ENCODE results near the gene SV2B. TPM values are rescaled to one million over a fixed set of nuclear protein-coding genes. Genes with fewer than 3 reads are reported as not detected.
"Not testable (repeated sequence)": the region's sequence is repeated elsewhere in the genome, so short reads cannot be mapped to it uniquely, and the experiment has no call there.

Gene SV2B
- total and polyA plus RNA-seq, 2 donors (not counting 1 experiment from before 2014, with no cell fraction given), result not detected

DNA sequence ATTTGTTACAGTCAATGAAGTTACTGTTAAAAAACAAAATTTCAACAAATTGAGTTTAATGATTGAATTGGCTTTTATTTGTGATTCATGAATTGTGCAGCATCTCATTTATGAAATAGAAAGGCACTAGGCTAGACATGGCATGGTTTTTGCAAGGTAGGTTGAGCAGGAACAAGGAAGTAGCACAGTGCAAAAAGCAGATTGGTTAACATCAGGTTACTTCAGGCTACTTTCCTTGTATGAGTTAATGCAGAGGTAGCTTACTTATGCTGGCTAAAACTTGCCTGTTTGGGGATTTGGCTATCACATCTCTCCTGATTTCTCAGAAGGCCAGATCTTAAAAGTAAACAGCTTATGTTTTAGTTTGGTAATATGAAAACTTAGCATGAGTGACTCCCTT, 23.0 kb upstream of the SV2B start:
- Mint-ChIP-seq H3K4me3 (no peak overlapping the region), H3K27ac (no peak overlapping the region), H3K4me1 (no peaks in the 10 kb centered on the region), H3K9me3 (ENCODE audit: insufficient read depth) (peaks cover 4% of the 10 kb centered on the region), H3K27me3 (peaks cover 15% of the 10 kb centered on the region)
- H3K27me3 ChIP-seq (replicated peaks in 1 of 4; ENCODE audit: control extremely low read depth in 1 of 4, control insufficient read depth in 3 of 4, insufficient read depth in 4 of 4, low read length in 3 of 4), result peaks cover 0 to 9% (median 3%) of the 10 kb centered on the region in 4 experiments
- ATAC-seq (ENCODE audit: low read depth), result no peak
- no peak overlapping the region for H3K4me2 ChIP-seq (replicated peaks; ENCODE audit: low read depth, low read length, poor library complexity, severe bottlenecking)
- CTCF ChIA-PET, result no interaction called here
- H3K36me3 ChIP-seq (replicated peaks in 1 of 2; ENCODE audit: control extremely low read depth in 1 of 2, control insufficient read depth in 1 of 2, extremely low read depth in 1 of 2, insufficient read depth in 2 of 2, low read length in 1 of 2), result no peaks in the 10 kb centered on the region
- no peak overlapping the region for H3K27ac ChIP-seq (ENCODE audit: low read length in 2 of 2)
- no peak overlapping the region for H3K4me3 ChIP-seq (ENCODE audit: control extremely low read depth in 1 of 5, extremely low read depth in 1 of 5, insufficient read depth in 1 of 5, low read depth in 2 of 5, low read length in 4 of 5)
- H3K9ac ChIP-seq (ENCODE audit: low read length), result no peak overlapping the region
- no peaks in the 10 kb centered on the region for H4K20me1 ChIP-seq (ENCODE audit: control insufficient read depth, insufficient read depth, low read length, poor library complexity, severe bottlenecking)
- no peaks in the 10 kb centered on the region for H3K79me2 ChIP-seq (ENCODE audit: control insufficient read depth, insufficient read depth, low read length)
- POLR2A ChIA-PET, result no interaction called here
- intact Hi-C loops (cut with micrococcal nuclease), result no loop called here
- TF ChIP-seq, protein P1, sequence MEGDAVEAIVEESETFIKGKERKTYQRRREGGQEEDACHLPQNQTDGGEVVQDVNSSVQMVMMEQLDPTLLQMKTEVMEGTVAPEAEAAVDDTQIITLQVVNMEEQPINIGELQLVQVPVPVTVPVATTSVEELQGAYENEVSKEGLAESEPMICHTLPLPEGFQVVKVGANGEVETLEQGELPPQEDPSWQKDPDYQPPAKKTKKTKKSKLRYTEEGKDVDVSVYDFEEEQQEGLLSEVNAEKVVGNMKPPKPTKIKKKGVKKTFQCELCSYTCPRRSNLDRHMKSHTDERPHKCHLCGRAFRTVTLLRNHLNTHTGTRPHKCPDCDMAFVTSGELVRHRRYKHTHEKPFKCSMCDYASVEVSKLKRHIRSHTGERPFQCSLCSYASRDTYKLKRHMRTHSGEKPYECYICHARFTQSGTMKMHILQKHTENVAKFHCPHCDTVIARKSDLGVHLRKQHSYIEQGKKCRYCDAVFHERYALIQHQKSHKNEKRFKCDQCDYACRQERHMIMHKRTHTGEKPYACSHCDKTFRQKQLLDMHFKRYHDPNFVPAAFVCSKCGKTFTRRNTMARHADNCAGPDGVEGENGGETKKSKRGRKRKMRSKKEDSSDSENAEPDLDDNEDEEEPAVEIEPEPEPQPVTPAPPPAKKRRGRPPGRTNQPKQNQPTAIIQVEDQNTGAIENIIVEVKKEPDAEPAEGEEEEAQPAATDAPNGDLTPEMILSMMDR (IDR thresholded peaks at IDR 0.05), result no peak
- TF ChIP-seq EZH2 (IDR thresholded peaks at IDR 0.05; ENCODE audit: borderline replicate concordance, insufficient read depth, low read depth, low read length, poor library complexity, severe bottlenecking), result no peak
- H2AFZ ChIP-seq (ENCODE audit: insufficient read depth, low read depth, low read length, poor library complexity, severe bottlenecking), result no peak overlapping the region
- no peak for DNase-seq
- H3K9me3 ChIP-seq (ENCODE audit: control extremely low read depth in 1 of 3, control insufficient read depth in 2 of 3, insufficient read depth in 1 of 3, low read length in 2 of 3), result peaks cover 0 to 15% (median 11%) of the 10 kb centered on the region in 3 donors
- H3K4me1 ChIP-seq (ENCODE audit: control insufficient read depth in 2 of 2, insufficient read depth in 2 of 2, low read length in 2 of 2), result no peaks in the 10 kb centered on the region

DNA sequence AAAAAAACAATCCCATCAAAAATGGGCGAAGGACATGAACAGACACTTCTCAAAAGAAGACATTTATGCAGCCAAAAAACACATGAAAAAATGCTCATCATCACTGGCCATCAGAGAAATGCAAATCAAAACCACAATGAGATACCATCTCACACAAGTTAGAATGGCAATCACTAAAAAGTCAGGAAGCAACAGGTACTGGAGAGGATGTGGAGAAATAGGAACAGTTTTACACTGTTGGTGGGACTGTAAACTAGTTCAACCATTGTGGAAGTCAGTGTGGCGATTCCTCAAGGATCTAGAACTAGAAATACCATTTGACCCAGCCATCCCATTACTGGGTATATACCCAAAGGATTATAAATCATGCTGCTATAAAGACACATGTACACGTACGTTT, 6.2 kb upstream of the SV2B start:
- H3K9me3 ChIP-seq (ENCODE audit: control extremely low read depth in 1 of 3, control insufficient read depth in 2 of 3, insufficient read depth in 1 of 3, low read length in 2 of 3); intact Hi-C loops (cut with micrococcal nuclease); H3K27ac ChIP-seq (ENCODE audit: low read length in 2 of 2); H3K4me2 ChIP-seq (replicated peaks; ENCODE audit: low read depth, low read length, poor library complexity, severe bottlenecking); H3K27ac Mint-ChIP-seq; H3K79me2 ChIP-seq (ENCODE audit: control insufficient read depth, insufficient read depth, low read length); CTCF ChIA-PET; H3K36me3 ChIP-seq (replicated peaks in 1 of 2; ENCODE audit: control extremely low read depth in 1 of 2, control insufficient read depth in 1 of 2, extremely low read depth in 1 of 2, insufficient read depth in 2 of 2, low read length in 1 of 2); POLR2A ChIA-PET; H3K4me1 Mint-ChIP-seq; H3K9me3 Mint-ChIP-seq (ENCODE audit: insufficient read depth); H2AFZ ChIP-seq (ENCODE audit: insufficient read depth, low read depth, low read length, poor library complexity, severe bottlenecking); H3K4me1 ChIP-seq (ENCODE audit: control insufficient read depth in 2 of 2, insufficient read depth in 2 of 2, low read length in 2 of 2); DNase-seq; ATAC-seq (ENCODE audit: low read depth); H3K4me3 ChIP-seq (ENCODE audit: control extremely low read depth in 1 of 5, extremely low read depth in 1 of 5, insufficient read depth in 1 of 5, low read depth in 2 of 5, low read length in 4 of 5); H3K4me3 Mint-ChIP-seq; H3K9ac ChIP-seq (ENCODE audit: low read length); H4K20me1 ChIP-seq (ENCODE audit: control insufficient read depth, insufficient read depth, low read length, poor library complexity, severe bottlenecking): not testable (repeated sequence)
- H3K27me3 ChIP-seq (replicated peaks in 1 of 4; ENCODE audit: control extremely low read depth in 1 of 4, control insufficient read depth in 3 of 4, insufficient read depth in 4 of 4, low read length in 3 of 4), result peaks cover 0 to 13% (median 10%) of the 10 kb centered on the region in 4 experiments
- WGBS (ENCODE audit: insufficient coverage), result no CpG with 5 or more reads among the region's 4 CpGs
- H3K27me3 Mint-ChIP-seq, result peaks cover 32% of the 10 kb centered on the region

Data from B cell (primary cell).